B cell (primary cell): ENCODE results near the gene PNPLA3. TPM values are rescaled to one million over a fixed set of nuclear protein-coding genes. Genes with fewer than 3 reads are reported as not detected.

ENCODE experiments used
- ATAC-seq: fragments of 200-7000 bp; cut with Tn5 transposase; one replicate; pipeline ENCODE4 v1.10.0; 2021; ENCODE audit warnings: low read depth, mild to moderate bottlenecking, moderate number of reproducible peaks, moderate library complexity
- CTCF ChIA-PET: fragments of 350-600 bp; sonication (Branson Sonifier 250); formaldehyde crosslinking; loops from one replicate; lab custom pipeline; 2021; ENCODE audit warnings: antibody characterized with exemption, inconsistent platforms; lab: Charles Lee
- POLR2A ChIA-PET: fragments of 350-600 bp; sonication (Branson Sonifier 250); formaldehyde crosslinking; loops from one replicate; lab custom pipeline; 2021; ENCODE audit warnings: antibody characterized with exemption; lab: Charles Lee
- DNase-seq: peaks from one replicate; pipeline ENCODE4 v3.0.0; 2013
- H2AFZ ChIP-seq: 2 replicates; pipeline ENCODE4 v1.6.1; 2012; ENCODE audit warnings: mild to moderate bottlenecking, low read depth, low read length; ENCODE audit not compliant: insufficient read depth, poor library complexity, severe bottlenecking
- H3K27ac ChIP-seq, 2 donors: 1 replicate in 1 of 2; 2 replicates in 1 of 2; pipeline ENCODE4 v1.5.1; 2012 to 2013; ENCODE audit warnings: low read length in 2 of 2, mild to moderate bottlenecking in 2 of 2, moderate library complexity in 1 of 2
- H3K27me3 ChIP-seq, 4 experiments: fragments of 200-600 bp in 1 of 4; sonication (generic) in 1 of 4; replicated peaks in 1 of 4; 1 replicate in 2 of 4; 2 replicates in 2 of 4; pipeline versions ENCODE4 v1.6.1 to v1.7.0; 2013 to 2016; ENCODE audit warnings: low read length in 3 of 4, mild to moderate bottlenecking in 2 of 4, mixed read lengths in 1 of 4, moderate library complexity in 1 of 4; ENCODE audit not compliant: insufficient read depth in 4 of 4, control insufficient read depth in 3 of 4; ENCODE audit errors: control extremely low read depth in 1 of 4
- H3K36me3 ChIP-seq, 2 experiments: replicated peaks in 1 of 2; 1 replicate in 1 of 2; 2 replicates in 1 of 2; pipeline versions ENCODE4 v1.6.1 to v1.7.1; 2013; ENCODE audit warnings: low read length in 1 of 2; ENCODE audit not compliant: insufficient read depth in 2 of 2, control insufficient read depth in 1 of 2; ENCODE audit errors: control extremely low read depth in 1 of 2, extremely low read depth in 1 of 2
- H3K4me1 ChIP-seq, 2 donors: fragments of 200-600 bp in 1 of 2; sonication (generic) in 1 of 2; 1 replicate in 1 of 2; 2 replicates in 1 of 2; pipeline versions ENCODE4 v1.5.1 to v1.6.1; 2013 to 2017; ENCODE audit warnings: low read length in 2 of 2; ENCODE audit not compliant: control insufficient read depth in 2 of 2, insufficient read depth in 2 of 2
- H3K4me2 ChIP-seq: replicated peaks from 2 replicates; pipeline ENCODE3; 2012; ENCODE audit warnings: mild to moderate bottlenecking, low read depth, low read length; ENCODE audit not compliant: poor library complexity, severe bottlenecking
- H3K4me3 ChIP-seq, 5 experiments: fragments of 200-600 bp in 1 of 5; sonication (generic) in 1 of 5; 1 replicate in 3 of 5; 2 replicates in 2 of 5; pipeline versions ENCODE4 v1.5.1 to v1.7.0; 2011 to 2016; ENCODE audit warnings: low read length in 4 of 5, mild to moderate bottlenecking in 4 of 5, low read depth in 2 of 5, control low read depth in 1 of 5, moderate library complexity in 1 of 5; ENCODE audit not compliant: insufficient read depth in 1 of 5; ENCODE audit errors: control extremely low read depth in 1 of 5, extremely low read depth in 1 of 5
- H3K79me2 ChIP-seq: fragments of 200-600 bp; sonication (generic); one replicate; pipeline ENCODE4 v1.6.0; 2016; ENCODE audit warnings: low read length; ENCODE audit not compliant: control insufficient read depth, insufficient read depth
- H3K9ac ChIP-seq: fragments of 200-600 bp; sonication (generic); 2 replicates; pipeline ENCODE4 v1.6.1; 2017; ENCODE audit warnings: mild to moderate bottlenecking, low read length, moderate library complexity
- H3K9me3 ChIP-seq, 3 donors: one replicate each; pipeline versions ENCODE4 v1.6.1 to v1.7.1; 2013; ENCODE audit warnings: low read length in 2 of 3; ENCODE audit not compliant: control insufficient read depth in 2 of 3, insufficient read depth in 1 of 3; ENCODE audit errors: control extremely low read depth in 1 of 3
- H4K20me1 ChIP-seq: 2 replicates; pipeline ENCODE4 v1.6.0; 2012; ENCODE audit warnings: mild to moderate bottlenecking, low read length; ENCODE audit not compliant: insufficient read depth, control insufficient read depth, poor library complexity, severe bottlenecking
- H3K27ac Mint-ChIP-seq: one replicate; pipeline ENCODE4 v1.8.0; 2021; ENCODE audit warnings: mixed read lengths
- H3K27me3 Mint-ChIP-seq: one replicate; pipeline ENCODE4 v1.8.0; 2021; ENCODE audit warnings: mixed read lengths
- H3K4me1 Mint-ChIP-seq: one replicate; pipeline ENCODE4 v1.8.0; 2021; ENCODE audit warnings: mixed read lengths
- H3K4me3 Mint-ChIP-seq: one replicate; pipeline ENCODE4 v1.8.0; 2021; ENCODE audit warnings: mixed read lengths
- H3K9me3 Mint-ChIP-seq: one replicate; pipeline ENCODE4 v1.8.0; 2022; ENCODE audit warnings: mixed read lengths; ENCODE audit not compliant: insufficient read depth
- CTCF ChIP-seq: fragments of 200-600 bp; IDR thresholded peaks from one replicate; pipeline ENCODE4 v1.8.0; 2022; ENCODE audit warnings: antibody characterized with exemption, mild to moderate bottlenecking
- EZH2 ChIP-seq: IDR thresholded peaks from 2 replicates; pipeline ENCODE4 v1.6.1; 2012; ENCODE audit warnings: borderline replicate concordance, low read depth, mild to moderate bottlenecking, moderate library complexity, low read length; ENCODE audit not compliant: insufficient read depth, poor library complexity, severe bottlenecking
- WGBS: methylation state at CpG from one replicate; pipeline ENCODE4 v1.1.5; 2013; ENCODE audit warnings: missing lambda C conversion rate; ENCODE audit not compliant: insufficient coverage; 5-methylcytosine and 5-hydroxymethylcytosine counted together
- intact Hi-C: fragments of 100-400 bp; cut with micrococcal nuclease; formaldehyde crosslinking; loops from one replicate; pipeline ENCODE4 v1.10.0; 2022
- polyA plus RNA-seq: library from polyadenylated mRNA; depleted of rRNA; stranded (reverse); fragments of >200 nt; gene quantifications from 2 replicates; pipeline ENCODE4 v1.2.3, GENCODE V29; 2012
- total RNA-seq, 2 donors: library from RNA; stranded (reverse); fragments of 120-200 nt in 1 of 2; gene quantifications; 1 replicate in 1 of 2; 2 replicates in 1 of 2; pipeline versions ENCODE4 v1.2.3 to v1.2.4, GENCODE V29; 2013 to 2022

PNPLA3 gene
- total and polyA plus RNA-seq, 2 donors (not counting 1 experiment from before 2014, with no cell fraction given): 0.15 TPM; not detected in 1

DNA sequence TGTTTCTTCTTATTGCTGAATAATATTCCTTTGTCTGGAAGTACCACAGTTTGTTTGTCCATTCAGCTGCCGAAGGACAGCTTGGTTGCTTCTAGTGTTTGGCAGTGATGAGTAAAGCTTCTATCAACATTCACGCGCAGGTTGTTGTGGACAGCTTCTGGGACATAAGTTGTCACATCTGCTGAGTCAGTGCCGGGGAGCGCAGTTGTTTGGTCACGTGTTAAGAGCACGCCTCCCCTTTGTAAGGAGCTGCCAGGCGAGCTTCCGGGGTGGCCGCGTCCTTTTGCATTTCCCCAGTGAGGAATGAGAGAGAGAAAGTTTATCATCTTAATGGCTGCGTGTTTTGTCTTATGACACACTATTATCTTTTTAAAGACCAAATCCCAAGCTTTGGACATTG lies 61.9 kb downstream of the PNPLA3 start:
- no peak overlapping the region for H3K9ac ChIP-seq
- H3K79me2 ChIP-seq: no peaks in the 10 kb centered on the region
- no peaks in the 10 kb centered on the region for H3K9me3 ChIP-seq
- TF ChIP-seq EZH2: no peak
- TF ChIP-seq CTCF: no peak
- ChIA-PET CTCF (interaction anchor here (16.2 kb wide), 1 partner anchor 99 kb away, joined by 691 read pairs; no protein-coding TSS in a partner anchor), POLR2A (no interaction called here)
- Mint-ChIP-seq H3K27ac (peak overlapping the region; percentile 53), H3K27me3 (no peaks in the 10 kb centered on the region), H3K9me3 (no peaks in the 10 kb centered on the region), H3K4me3 (no peak overlapping the region), H3K4me1 (no peaks in the 10 kb centered on the region)
- H2AFZ ChIP-seq: no peak overlapping the region
- no peak overlapping the region for H3K27ac ChIP-seq
- DNase-seq (no peak), ATAC-seq (no peak)
- H4K20me1 ChIP-seq: no peaks in the 10 kb centered on the region
- H3K36me3 ChIP-seq: peaks cover 23 to 69% of the 10 kb centered on the region in 2 experiments
- H3K27me3 ChIP-seq: no peaks in the 10 kb centered on the region
- H3K4me1 ChIP-seq: no peaks in the 10 kb centered on the region
- 91% methylated on average over 7 of the region's 12 CpGs for WGBS
- no peak overlapping the region for H3K4me3 ChIP-seq
- intact Hi-C loops: no loop called here
- no peak overlapping the region for H3K4me2 ChIP-seq

- ATAC-seq: no peak
- intact Hi-C loops: no loop called here
- H3K27ac Mint-ChIP-seq: no peak overlapping the region
- Histone ChIP-seq H3K27ac (no peak overlapping the region), H3K27me3 (no peaks in the 10 kb centered on the region), H3K4me2 (no peak overlapping the region), H3K4me1 (peaks cover under 1 to 4% of the 10 kb centered on the region in 2 donors), H3K9ac (no peak overlapping the region), H3K36me3 (peaks cover 26 to 65% of the 10 kb centered on the region in 2 experiments), H4K20me1 (no peaks in the 10 kb centered on the region), H3K4me3 (no peak overlapping the region), H3K9me3 (no peaks in the 10 kb centered on the region), H3K79me2 (peaks cover under 1% of the 10 kb centered on the region), H2AFZ (no peak overlapping the region)
- peaks cover 3% of the 10 kb centered on the region for H3K4me1 Mint-ChIP-seq
- ChIA-PET CTCF (interaction anchor here (16.2 kb wide), 1 partner anchor 96 kb away, joined by 691 read pairs; no protein-coding TSS in a partner anchor), POLR2A (no interaction called here)
- DNase-seq: no peak
- H3K4me3 Mint-ChIP-seq: no peak overlapping the region
- TF ChIP-seq CTCF (no peak), EZH2 (no peak)
- WGBS: 94% methylated on average over 7 of the region's 8 CpGs
- H3K27me3 Mint-ChIP-seq: no peaks in the 10 kb centered on the region
- H3K9me3 Mint-ChIP-seq: no peaks in the 10 kb centered on the region
These were observed 64.7 kb downstream of the PNPLA3 start for GRCh38 chr22:43988116-43988820.
